H1 (cell line): Measurements from ENCODE around the gene RALY. TPM values are rescaled to one million over a fixed set of nuclear protein-coding genes. Genes with fewer than 3 reads are reported as not detected.

ENCODE experiments used
- CTCF ChIA-PET: fragments of 300-600 bp; sonication (Branson Sonifier 250); formaldehyde crosslinking; loops from one replicate; lab custom pipeline; 2021; ENCODE audit not compliant: partially characterized antibody; lab: Charles Lee
- POLR2A ChIA-PET: fragments of 300-600 bp; sonication (Branson Sonifier 250); formaldehyde crosslinking; loops from one replicate; lab custom pipeline; 2021; ENCODE audit warnings: inconsistent platforms; ENCODE audit not compliant: partially characterized antibody; lab: Charles Lee
- DNase-seq, 2 experiments: peaks; one replicate each; pipeline versions ENCODE4 v3.0.0 to v3.0.0-alpha.2; 2010 to 2022; ENCODE audit warnings: low spot score in 2 of 2, low read depth in 1 of 2, mixed read lengths in 1 of 2
- FAIRE-seq: peaks from 2 replicates; lab custom pipeline; 2011; peaks lifted over from hg19 to GRCh38; lab: Jason Lieb, UNC
- H2AFZ ChIP-seq: 2 replicates; pipeline ENCODE4 v1.8.1; 2012; ENCODE audit warnings: low read length, inconsistent platforms
- H2AK5ac ChIP-seq: 2 replicates; pipeline ENCODE4 v1.6.1; 2013; ENCODE audit warnings: low read depth, low read length
- H2BK120ac ChIP-seq: replicated peaks from 2 replicates; pipeline ENCODE3; 2013; ENCODE audit warnings: low read depth, low read length, inconsistent platforms
- H2BK12ac ChIP-seq: 2 replicates; pipeline ENCODE4 v1.6.1; 2013; ENCODE audit warnings: low read depth, low read length
- H2BK15ac ChIP-seq: 2 replicates; pipeline ENCODE4 v1.6.1; 2013; ENCODE audit warnings: low read length
- H2BK20ac ChIP-seq: 2 replicates; pipeline ENCODE4 v1.6.1; 2013; ENCODE audit warnings: low read length
- H2BK5ac ChIP-seq: 2 replicates; pipeline ENCODE4 v1.6.1; 2013; ENCODE audit warnings: low read depth, low read length
- H3K14ac ChIP-seq: 2 replicates; pipeline ENCODE4 v1.6.1; 2013; ENCODE audit warnings: inconsistent platforms; ENCODE audit not compliant: insufficient read length
- H3K18ac ChIP-seq: 2 replicates; pipeline ENCODE4 v1.6.1; 2013; ENCODE audit warnings: low read length; ENCODE audit errors: extremely low read depth
- H3K23ac ChIP-seq: 2 replicates; pipeline ENCODE4 v1.6.1; 2013; ENCODE audit warnings: inconsistent platforms; ENCODE audit not compliant: insufficient read length
- H3K23me2 ChIP-seq: 2 replicates; pipeline ENCODE4 v1.6.1; 2013; ENCODE audit warnings: low read depth, low read length
- H3K27ac ChIP-seq: 2 replicates; pipeline ENCODE4 v1.6.1; 2011; ENCODE audit warnings: low read depth, low read length, inconsistent platforms
- H3K27me3 ChIP-seq, 4 experiments: replicated peaks in 1 of 4; 1 replicate in 1 of 4; 2 replicates in 3 of 4; pipeline versions ENCODE4 v1.6.1 to v1.8.1; 2011 to 2013; ENCODE audit warnings: low read length in 3 of 4, mild to moderate bottlenecking in 3 of 4, inconsistent platforms in 2 of 4, mixed read lengths in 2 of 4, moderate library complexity in 1 of 4; ENCODE audit not compliant: control insufficient read depth in 3 of 4, insufficient read depth in 3 of 4; ENCODE audit errors: extremely low read depth in 1 of 4
- H3K36me3 ChIP-seq, 4 experiments: 2 replicates each; pipeline versions ENCODE4 v1.6.1 to v1.8.1; 2011 to 2013; ENCODE audit warnings: mild to moderate bottlenecking in 4 of 4, low read length in 3 of 4, moderate library complexity in 2 of 4, control low read depth in 1 of 4, inconsistent platforms in 1 of 4; ENCODE audit not compliant: insufficient read depth in 4 of 4, control insufficient read depth in 2 of 4
- H3K4ac ChIP-seq: replicated peaks from 2 replicates; pipeline ENCODE3; 2013; ENCODE audit warnings: low read length, low read depth, mixed read lengths, inconsistent platforms; ENCODE audit not compliant: insufficient read length
- H3K4me1 ChIP-seq, 4 experiments: replicated peaks in 1 of 4; 1 replicate in 1 of 4; 2 replicates in 3 of 4; pipeline versions ENCODE4 v1.6.1 to v1.8.1; 2011 to 2013; ENCODE audit warnings: low read length in 3 of 4, inconsistent platforms in 2 of 4, mixed read lengths in 1 of 4; ENCODE audit not compliant: insufficient read depth in 4 of 4, control insufficient read depth in 3 of 4
- H3K4me2 ChIP-seq, 2 experiments: 2 replicates each; pipeline versions ENCODE4 v1.6.1 to v1.8.1; 2011 to 2013; ENCODE audit warnings: low read depth in 2 of 2, low read length in 2 of 2, control low read depth in 1 of 2, inconsistent platforms in 1 of 2, mild to moderate bottlenecking in 1 of 2; ENCODE audit not compliant: insufficient read depth in 1 of 2
- H3K4me3 ChIP-seq, 4 experiments: fragments of 200-600, 300-600 bp in 1 of 4; sonication (generic), shearing (Covaris generic), sonication (Bioruptor Twin) in 1 of 4; 2 replicates each; pipeline versions ENCODE4 v1.5.1 to v1.8.1; 2011 to 2016; ENCODE audit warnings: low read length in 4 of 4, low read depth in 3 of 4, control low read depth in 2 of 4, inconsistent platforms in 2 of 4, mild to moderate bottlenecking in 2 of 4, mixed read lengths in 1 of 4, moderate library complexity in 1 of 4; ENCODE audit not compliant: insufficient read depth in 2 of 4; ENCODE audit errors: extremely low read depth in 1 of 4
- H3K56ac ChIP-seq: replicated peaks from 2 replicates; pipeline ENCODE3; 2013; ENCODE audit warnings: low read depth, mild to moderate bottlenecking, mixed read lengths, low read length, inconsistent platforms; ENCODE audit not compliant: insufficient read length
- H3K79me1 ChIP-seq: 2 replicates; pipeline ENCODE4 v1.6.1; 2013; ENCODE audit warnings: low read depth, low read length, control low read depth
- H3K79me2 ChIP-seq, 2 experiments: 2 replicates each; pipeline versions ENCODE4 v1.6.1 to v1.8.1; 2012 to 2013; ENCODE audit warnings: low read length in 2 of 2, mild to moderate bottlenecking in 2 of 2, inconsistent platforms in 1 of 2; ENCODE audit not compliant: insufficient read depth in 2 of 2, control insufficient read depth in 1 of 2
- H3K9ac ChIP-seq, 4 experiments: replicated peaks in 1 of 4; 1 replicate in 1 of 4; 2 replicates in 3 of 4; pipeline versions ENCODE4 v1.6.1 to v1.8.1; 2011 to 2013; ENCODE audit warnings: low read depth in 3 of 4, low read length in 3 of 4, control low read depth in 2 of 4, mild to moderate bottlenecking in 2 of 4, moderate library complexity in 2 of 4, inconsistent platforms in 1 of 4; ENCODE audit errors: extremely low read depth in 1 of 4
- H3K9me3 ChIP-seq, 2 experiments: 2 replicates each; pipeline versions ENCODE4 v1.6.1 to v1.8.1; 2012 to 2013; ENCODE audit warnings: mild to moderate bottlenecking in 2 of 2, moderate library complexity in 2 of 2, control low read depth in 1 of 2, inconsistent platforms in 1 of 2, low read depth in 1 of 2, low read length in 1 of 2, mixed read lengths in 1 of 2; ENCODE audit not compliant: insufficient read depth in 2 of 2
- H4K20me1 ChIP-seq, 2 experiments: replicated peaks in 1 of 2; 2 replicates each; pipeline versions ENCODE3 to v1.8.1; 2011 to 2013; ENCODE audit warnings: inconsistent platforms in 2 of 2, low read length in 2 of 2, mild to moderate bottlenecking in 1 of 2; ENCODE audit not compliant: insufficient read depth in 2 of 2, control insufficient read depth in 1 of 2
- H4K5ac ChIP-seq: 2 replicates; pipeline ENCODE4 v1.6.1; 2013; ENCODE audit warnings: low read length, low read depth, mixed read lengths, inconsistent platforms; ENCODE audit not compliant: insufficient read length
- H4K8ac ChIP-seq: 2 replicates; pipeline ENCODE4 v1.8.0; 2013; ENCODE audit warnings: mild to moderate bottlenecking, moderate library complexity, low read length, inconsistent platforms; ENCODE audit not compliant: insufficient read depth; ENCODE audit errors: extremely low read depth
- H4K91ac ChIP-seq: replicated peaks from 2 replicates; pipeline ENCODE3; 2013; ENCODE audit warnings: low read length, mixed read lengths, inconsistent platforms; ENCODE audit not compliant: insufficient read length
- BACH1 ChIP-seq: IDR thresholded peaks from 2 replicates; pipeline ENCODE4 v1.6.1; 2012; ENCODE audit warnings: low read length, improper control_type of control experiment
- EGR1 ChIP-seq: IDR thresholded peaks from 2 replicates; pipeline ENCODE4 v1.6.1; 2011; ENCODE audit warnings: low read depth, low read length, borderline replicate concordance
- EP300 ChIP-seq, 2 experiments: IDR thresholded peaks; 1 replicate in 1 of 2; 2 replicates in 1 of 2; pipeline ENCODE4 v1.6.1; 2011 to 2012; ENCODE audit warnings: low read depth in 2 of 2, low read length in 2 of 2, mild to moderate bottlenecking in 2 of 2, borderline replicate concordance in 1 of 2, inconsistent platforms in 1 of 2, moderate library complexity in 1 of 2
- RBBP5 ChIP-seq: IDR thresholded peaks from 2 replicates; pipeline ENCODE4 v1.7.1; 2012; ENCODE audit warnings: low read depth, mild to moderate bottlenecking, inconsistent platforms, low read length, moderate library complexity, borderline replicate concordance
- RFX5 ChIP-seq: IDR thresholded peaks from 2 replicates; pipeline ENCODE4 v1.6.1; 2011; ENCODE audit warnings: low read depth, low read length, improper control_type of control experiment, borderline replicate concordance
- RNF2 ChIP-seq: fragments of 200-900, 300-1000 bp; sonication (generic); IDR thresholded peaks from 2 replicates; pipeline ENCODE4 v1.7.1; 2016; ENCODE audit warnings: borderline replicate concordance, low read depth, mild to moderate bottlenecking, antibody characterized with exemption, low read length; ENCODE audit not compliant: poor library complexity, severe bottlenecking; ENCODE audit errors: missing control alignments
- SP2 ChIP-seq: IDR thresholded peaks from 2 replicates; pipeline ENCODE4 v1.6.1; 2012; ENCODE audit warnings: mild to moderate bottlenecking, low read length, inconsistent platforms
- TAF7 ChIP-seq: optimal IDR thresholded peaks from 2 replicates; pipeline ENCODE3; 2011; ENCODE audit warnings: low read depth, mild to moderate bottlenecking, inconsistent platforms, low read length, moderate library complexity, borderline replicate concordance
- WGBS, 2 experiments: shearing (Covaris generic) in 1 of 2; methylation state at CpG; one replicate each; pipeline versions ENCODE4 v1.1.6 to v1.1.7; 2013 to 2015; ENCODE audit warnings: low lambda C conversion rate in 2 of 2, mixed read lengths in 2 of 2, inconsistent platforms in 1 of 2, low coverage in 1 of 2, missing lambda C conversion rate in 1 of 2; ENCODE audit not compliant: insufficient replicate concordance in 2 of 2, insufficient coverage in 1 of 2, insufficient read length in 1 of 2; ENCODE audit errors: extremely low coverage in 1 of 2, missing lambda C conversion rate in 1 of 2; 5-methylcytosine and 5-hydroxymethylcytosine counted together
- polyA plus RNA-seq, 7 experiments: library from polyadenylated mRNA; depleted of rRNA in 3 of 7; stranded (reverse) in 5 of 7; unstranded in 2 of 7; fragments of >200 nt in 5 of 7; fragments of 200-250 nt in 2 of 7; gene quantifications; 1 replicate in 5 of 7; 2 replicates in 1 of 7; 4 replicates in 1 of 7; pipeline versions ENCODE4 v1.2.1 to v1.2.3, GENCODE V29; 2011 to 2013; ENCODE audit warnings: missing spikeins in 2 of 7, mixed read lengths in 2 of 7
- total RNA-seq: library from RNA; stranded (reverse); fragmentation: NEBNext Ultra II Directional; extraction: Animal tissue kit (Norgen Biotek cat#: 25700); gene quantifications from 2 replicates; pipeline ENCODE4 v1.2.1, GENCODE V29; 2021

RALY gene
- total and polyA plus RNA-seq, 2 of the 8 experiments (the other 6 are each of a cell fraction or from before 2014, with no cell fraction given), result 133 to 148 TPM

DNA sequence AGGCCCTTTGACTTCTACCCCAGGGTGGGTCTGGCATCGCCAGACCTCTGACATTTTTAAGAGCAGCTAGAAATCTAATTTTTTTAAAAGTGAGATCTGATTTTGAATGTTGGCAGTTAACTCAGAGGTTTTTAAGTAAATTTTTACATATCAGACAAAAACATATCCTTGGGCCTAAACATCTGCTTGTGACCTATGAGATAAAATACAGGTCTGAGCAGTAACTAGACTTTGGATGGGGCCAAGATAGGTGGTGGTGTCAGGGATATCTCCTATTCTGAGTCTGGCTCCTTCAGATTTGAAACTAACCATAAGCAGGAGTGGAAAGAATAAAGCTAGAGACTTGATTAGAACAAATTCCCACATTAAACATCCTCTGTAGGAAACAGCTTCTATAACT is 17.6 kb downstream of the RALY start:
- 0 out of 2 replicates have a peak, but pooled peaks cover 2% of the 10 kb centered on the region for H3K23me2 ChIP-seq

More for the DNA sequence above, 17.6 kb downstream of the RALY start:
- Histone ChIP-seq H3K4me1 (peaks cover 0 to 33% (median 22%) of the 10 kb centered on the region in 4 experiments), H3K14ac (no peak overlapping the region), H3K36me3 (no peaks in the 10 kb centered on the region), H3K27ac (no peak overlapping the region), H3K4ac (no peak overlapping the region), H2BK12ac (no peak overlapping the region), H2BK20ac (no peak overlapping the region)
- ChIA-PET CTCF (interaction anchor here (0.7 to 1.8 kb wide), 4 partner anchors 11 to 249 kb away, joined by 3 to 6 read pairs (median 5); no protein-coding TSS in a partner anchor), POLR2A (interaction anchor here (1.3 to 6.1 kb wide), 3 partner anchors 10 to 101 kb away, joined by 4 to 43 read pairs (median 8); partner anchors contain the start of genes EIF2S2 and RALY)
- no peak for FAIRE-seq
- no peak for DNase-seq
- TF ChIP-seq RFX5 (no peak), SP2 (no peak), RBBP5 (no peak), BACH1 (no peak), TAF7 (no peak), EGR1 (no peak), RNF2 (no peak), EP300 (IDR thresholded peaks at IDR 0.05; ENCODE audit: borderline replicate concordance in 1 of 2, low read depth in 2 of 2, low read length in 2 of 2) (no peak)
- TF ChIP-seq, all 59 proteins: peak for 0
- no peak overlapping the region for H3K18ac ChIP-seq
- no peak overlapping the region for H2BK15ac ChIP-seq
- peak overlapping the region; percentile 7 for H2BK120ac ChIP-seq
- no peaks in the 10 kb centered on the region for H3K27me3 ChIP-seq
- peak overlapping the region in 1 of 4 experiments; percentile 42; a peak in 1 of 8 replicates for H3K4me3 ChIP-seq
- H4K8ac ChIP-seq, result no peak overlapping the region
- H3K4me2 ChIP-seq, result peak overlapping the region in 1 of 2 experiments; percentile 53; a peak in 1 of 4 replicates
- 82% methylated on average over 1 of the region's 1 CpG; no CpG with 5 or more reads in 1 of the 2 experiments for WGBS, 2 experiments
- peaks cover 8 to 16% of the 10 kb centered on the region in 2 experiments for H4K20me1 ChIP-seq
- H4K91ac ChIP-seq, result peak overlapping the region; percentile 52
- H3K23ac ChIP-seq, result no peak overlapping the region
- no peak overlapping the region for H2BK5ac ChIP-seq
- no peak overlapping the region for H3K9ac ChIP-seq
- no peak overlapping the region for H2AFZ ChIP-seq
- peaks cover 10% of the 10 kb centered on the region for H3K79me1 ChIP-seq
- H3K56ac ChIP-seq, result no peak overlapping the region
- H3K79me2 ChIP-seq, result peaks cover 7 to 87% of the 10 kb centered on the region in 2 experiments
- peak overlapping the region; percentile 0 for H4K5ac ChIP-seq
- no peak overlapping the region for H2AK5ac ChIP-seq
- H3K9me3 ChIP-seq, result no peaks in the 10 kb centered on the region
